ENCODE results near the gene GRIN1.

GRIN1 gene

DNA sequence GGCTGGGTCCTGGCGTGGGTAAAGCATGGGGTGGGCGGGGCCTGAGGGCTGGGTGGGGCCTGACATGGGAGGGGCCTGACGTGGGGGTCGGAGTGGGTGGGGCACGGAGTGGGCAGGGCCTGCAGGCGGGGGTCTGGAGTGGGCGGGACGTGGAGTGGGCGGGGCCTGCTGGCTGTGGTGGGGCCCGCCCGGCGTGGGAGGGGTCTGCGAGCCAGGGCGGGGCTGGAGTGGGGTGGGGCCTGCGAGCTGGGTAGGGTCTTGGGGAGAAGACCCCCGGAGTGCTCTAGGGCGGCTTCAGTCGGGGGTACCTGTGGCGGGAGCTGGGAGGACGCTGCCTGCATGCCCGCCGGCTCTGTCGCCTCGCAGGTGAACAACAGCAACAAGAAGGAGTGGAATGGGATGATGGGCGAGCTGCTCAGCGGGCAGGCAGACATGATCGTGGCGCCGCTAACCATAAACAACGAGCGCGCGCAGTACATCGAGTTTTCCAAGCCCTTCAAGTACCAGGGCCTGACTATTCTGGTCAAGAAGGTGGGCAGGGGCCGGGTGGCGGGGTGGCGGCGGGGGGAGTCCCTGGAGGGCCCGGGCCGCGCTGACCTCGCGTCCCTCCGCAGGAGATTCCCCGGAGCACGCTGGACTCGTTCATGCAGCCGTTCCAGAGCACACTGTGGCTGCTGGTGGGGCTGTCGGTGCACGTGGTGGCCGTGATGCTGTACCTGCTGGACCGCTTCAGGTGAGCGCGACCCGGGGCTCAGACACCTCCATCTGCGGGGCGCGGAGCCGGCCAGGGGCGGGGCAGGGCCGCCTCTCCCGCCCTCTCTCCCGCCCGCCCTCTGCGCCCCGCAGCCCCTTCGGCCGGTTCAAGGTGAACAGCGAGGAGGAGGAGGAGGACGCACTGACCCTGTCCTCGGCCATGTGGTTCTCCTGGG is 22.9 kb downstream of the GRIN1 start:
- DNase-seq (ENCODE audit: low read depth in 2 of 2, low spot score in 1 of 2): no peak

DNA sequence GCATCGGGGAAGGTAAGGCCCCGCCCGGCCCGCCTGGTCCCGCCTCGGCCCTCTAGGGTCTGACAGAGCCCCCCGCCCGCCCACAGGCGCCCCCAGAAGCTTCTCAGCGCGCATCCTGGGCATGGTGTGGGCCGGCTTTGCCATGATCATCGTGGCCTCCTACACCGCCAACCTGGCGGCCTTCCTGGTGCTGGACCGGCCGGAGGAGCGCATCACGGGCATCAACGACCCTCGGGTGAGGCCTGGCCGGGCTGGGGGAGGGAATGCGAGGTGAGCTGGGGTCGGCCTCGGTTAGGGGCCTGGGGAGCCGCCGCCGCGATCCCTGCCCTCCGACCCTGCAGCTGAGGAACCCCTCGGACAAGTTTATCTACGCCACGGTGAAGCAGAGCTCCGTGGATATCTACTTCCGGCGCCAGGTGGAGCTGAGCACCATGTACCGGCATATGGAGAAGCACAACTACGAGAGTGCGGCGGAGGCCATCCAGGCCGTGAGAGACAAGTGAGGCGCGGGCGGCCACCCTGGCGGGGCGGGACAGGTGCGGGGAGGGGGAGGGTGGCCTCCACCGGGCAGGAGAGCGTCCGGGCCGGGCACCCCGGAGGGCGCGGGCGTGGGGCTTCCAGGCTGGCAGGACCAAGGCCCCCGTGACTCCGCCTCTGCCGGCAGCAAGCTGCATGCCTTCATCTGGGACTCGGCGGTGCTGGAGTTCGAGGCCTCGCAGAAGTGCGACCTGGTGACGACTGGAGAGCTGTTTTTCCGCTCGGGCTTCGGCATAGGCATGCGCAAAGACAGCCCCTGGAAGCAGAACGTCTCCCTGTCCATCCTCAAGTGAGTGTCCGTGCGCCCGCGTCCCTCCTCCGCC is 23.8 kb downstream of the GRIN1 start:
- no peak for DNase-seq (ENCODE audit: low read depth in 2 of 2, low spot score in 1 of 2)

DNA sequence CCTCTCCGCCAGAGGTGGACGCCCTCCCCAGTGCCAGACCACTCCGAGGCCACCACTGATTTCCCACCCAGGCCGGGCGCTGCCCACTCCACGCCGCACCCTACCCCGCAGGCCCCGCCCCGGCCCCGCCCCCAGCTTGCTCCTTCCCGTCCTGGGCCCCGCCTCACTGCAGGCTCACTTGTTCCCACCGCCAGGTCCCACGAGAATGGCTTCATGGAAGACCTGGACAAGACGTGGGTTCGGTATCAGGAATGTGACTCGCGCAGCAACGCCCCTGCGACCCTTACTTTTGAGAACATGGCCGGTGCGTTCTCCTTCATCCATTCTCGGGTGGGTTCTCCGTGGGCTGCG is 24.4 kb downstream of the GRIN1 start:
- no peak for DNase-seq (ENCODE audit: low read depth in 2 of 2, low spot score in 1 of 2)

DNA sequence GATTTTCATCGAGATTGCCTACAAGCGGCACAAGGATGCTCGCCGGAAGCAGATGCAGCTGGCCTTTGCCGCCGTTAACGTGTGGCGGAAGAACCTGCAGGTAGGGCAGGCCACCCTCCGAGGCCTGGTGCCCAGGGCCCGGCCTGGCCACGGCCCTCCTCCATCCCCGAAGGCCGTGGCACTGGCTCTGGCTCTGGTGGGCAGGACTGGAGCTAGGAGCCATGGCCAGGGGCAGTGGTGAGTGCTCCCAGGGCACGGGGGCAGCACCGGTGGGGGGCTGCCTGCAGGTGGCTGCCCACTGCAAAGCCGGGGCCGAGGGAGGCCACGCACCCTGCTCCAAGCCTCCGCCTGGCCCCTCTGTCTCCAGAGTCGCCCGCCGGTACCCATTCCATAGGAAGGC is 24.9 kb downstream of the GRIN1 start:
- DNase-seq (ENCODE audit: low read depth in 2 of 2, low spot score in 1 of 2): no peak

DNA sequence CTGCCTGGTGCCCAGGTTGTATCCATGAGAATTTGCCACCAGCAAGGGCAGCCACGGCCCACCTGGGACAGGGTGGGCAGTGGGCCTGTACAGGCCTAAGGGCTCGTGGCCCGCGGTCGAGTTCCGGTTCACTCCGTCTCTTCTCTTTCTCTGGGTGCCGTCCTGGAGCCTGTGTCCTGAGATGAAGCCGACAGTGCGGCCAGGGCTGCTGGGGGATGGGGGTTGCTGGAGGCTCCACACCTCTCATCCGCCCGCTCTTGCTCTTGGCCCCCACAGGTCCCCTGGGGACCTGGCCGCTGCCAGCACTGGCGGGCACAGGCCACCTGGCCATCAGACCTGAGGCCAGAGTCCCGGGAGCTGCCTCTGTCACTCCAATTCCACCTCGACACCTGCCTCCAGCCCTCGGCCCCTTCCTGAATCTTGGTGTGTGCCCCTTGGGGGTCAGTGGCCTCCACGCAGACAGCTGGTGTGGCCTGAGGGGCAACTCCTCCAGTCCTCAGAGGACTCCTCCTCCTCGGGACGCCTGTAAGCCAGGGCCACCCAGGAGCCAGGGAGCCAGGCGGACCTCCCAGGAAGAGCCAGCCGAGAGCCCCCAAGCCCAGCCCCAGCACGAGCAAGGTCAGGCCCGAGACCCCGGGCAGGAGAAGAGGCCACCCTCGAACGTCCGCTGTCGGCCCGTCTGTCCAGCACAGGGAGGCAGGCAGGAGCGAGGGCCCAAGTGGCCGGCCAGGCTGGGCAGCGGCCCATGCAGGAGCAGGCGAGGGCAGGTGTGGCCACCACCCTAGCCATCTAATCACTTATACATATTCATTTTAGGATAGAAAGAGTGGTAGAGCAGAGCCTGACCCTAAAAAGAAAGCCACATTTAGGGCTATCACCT is 25.7 kb downstream of the GRIN1 start:
- DNase-seq (ENCODE audit: low read depth in 2 of 2, low spot score in 1 of 2): no peak

DNA sequence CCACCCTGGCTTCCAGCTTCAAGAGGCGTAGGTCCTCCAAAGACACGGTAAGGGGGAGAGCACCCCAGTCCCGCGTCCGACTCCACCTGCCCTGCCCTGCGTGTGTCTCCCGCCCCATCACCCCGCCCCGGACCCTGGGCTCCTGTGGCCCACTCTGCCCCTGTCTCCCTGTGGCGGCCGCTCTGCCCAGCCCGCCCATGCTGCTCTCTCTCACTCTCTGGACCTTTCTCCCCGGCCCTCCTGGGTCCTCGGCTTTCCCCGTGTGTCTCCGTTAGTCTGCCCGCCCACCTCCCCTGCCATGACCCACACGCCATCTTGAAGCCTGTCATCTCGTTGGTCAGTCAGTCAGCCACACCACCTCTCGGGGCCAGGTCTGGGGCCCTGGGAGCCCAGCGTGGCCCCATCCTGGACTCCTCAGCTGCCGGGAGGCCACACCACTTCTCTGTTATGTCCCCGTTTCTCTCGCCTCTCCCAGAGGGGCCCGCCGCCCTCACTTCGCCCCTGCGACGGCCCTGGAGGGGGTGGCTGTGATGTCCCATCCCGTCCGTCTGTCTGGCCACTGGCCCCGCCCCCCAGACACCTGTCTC is 26.4 kb downstream of the GRIN1 start:
- DNase-seq (ENCODE audit: low read depth in 2 of 2, low spot score in 1 of 2): no peak

DNA sequence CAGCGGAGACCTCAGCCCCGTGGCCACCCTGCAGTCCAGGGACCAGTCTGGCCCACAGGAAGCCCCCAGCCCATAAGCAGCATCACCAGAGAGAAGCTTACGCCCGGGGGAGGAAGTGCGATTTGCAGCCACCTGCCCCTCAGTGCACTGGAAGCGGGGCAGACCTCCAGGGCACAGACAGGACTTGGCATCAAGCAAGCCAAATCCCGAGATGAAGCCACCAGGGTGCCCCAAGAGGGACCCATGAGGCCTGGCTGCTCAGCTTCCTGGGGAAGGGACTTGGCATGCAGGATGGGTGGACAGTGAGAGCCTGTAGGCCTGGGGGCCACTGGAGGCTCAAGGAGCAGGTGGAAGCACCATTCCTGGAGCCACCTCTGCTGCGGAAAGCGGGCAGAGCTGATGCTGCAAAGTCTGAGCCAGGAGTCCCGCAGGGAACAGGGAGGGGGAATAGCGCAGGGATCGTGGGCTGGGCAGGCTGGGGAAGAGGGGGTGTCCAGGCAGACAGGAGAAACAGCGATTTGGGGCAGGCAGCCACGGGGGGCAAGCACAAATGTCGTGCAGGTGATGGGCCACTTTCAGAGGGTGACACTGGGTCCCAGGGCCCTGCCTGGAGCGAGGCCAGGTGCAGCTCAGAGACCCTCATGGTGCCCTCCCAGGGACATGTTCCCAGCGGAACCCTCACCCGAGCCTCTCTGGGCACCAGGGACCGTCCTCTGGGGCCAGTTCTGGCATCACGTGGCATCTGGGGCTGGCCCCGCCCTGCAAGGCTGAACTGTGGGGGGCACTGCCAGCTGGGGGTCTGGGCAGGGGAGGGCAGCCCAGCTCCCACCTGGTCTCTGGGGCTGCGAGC is 27.7 kb downstream of the GRIN1 start:
- DNase-seq (ENCODE audit: low read depth in 2 of 2, low spot score in 1 of 2): no peak

DNA sequence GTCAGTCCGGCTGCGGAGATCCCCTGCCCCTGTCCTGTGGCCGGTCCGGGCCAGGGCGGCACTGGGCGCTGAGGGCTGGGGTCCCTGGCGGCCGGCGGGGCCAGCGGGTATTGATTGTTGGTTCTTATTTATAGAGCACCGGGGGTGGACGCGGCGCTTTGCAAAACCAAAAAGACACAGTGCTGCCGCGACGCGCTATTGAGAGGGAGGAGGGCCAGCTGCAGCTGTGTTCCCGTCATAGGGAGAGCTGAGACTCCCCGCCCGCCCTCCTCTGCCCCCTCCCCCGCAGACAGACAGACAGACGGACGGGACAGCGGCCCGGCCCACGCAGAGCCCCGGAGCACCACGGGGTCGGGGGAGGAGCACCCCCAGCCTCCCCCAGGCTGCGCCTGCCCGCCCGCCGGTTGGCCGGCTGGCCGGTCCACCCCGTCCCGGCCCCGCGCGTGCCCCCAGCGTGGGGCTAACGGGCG is 28.4 kb downstream of the GRIN1 start:
- no peak for DNase-seq (ENCODE audit: low read depth in 2 of 2, low spot score in 1 of 2)

DNA sequence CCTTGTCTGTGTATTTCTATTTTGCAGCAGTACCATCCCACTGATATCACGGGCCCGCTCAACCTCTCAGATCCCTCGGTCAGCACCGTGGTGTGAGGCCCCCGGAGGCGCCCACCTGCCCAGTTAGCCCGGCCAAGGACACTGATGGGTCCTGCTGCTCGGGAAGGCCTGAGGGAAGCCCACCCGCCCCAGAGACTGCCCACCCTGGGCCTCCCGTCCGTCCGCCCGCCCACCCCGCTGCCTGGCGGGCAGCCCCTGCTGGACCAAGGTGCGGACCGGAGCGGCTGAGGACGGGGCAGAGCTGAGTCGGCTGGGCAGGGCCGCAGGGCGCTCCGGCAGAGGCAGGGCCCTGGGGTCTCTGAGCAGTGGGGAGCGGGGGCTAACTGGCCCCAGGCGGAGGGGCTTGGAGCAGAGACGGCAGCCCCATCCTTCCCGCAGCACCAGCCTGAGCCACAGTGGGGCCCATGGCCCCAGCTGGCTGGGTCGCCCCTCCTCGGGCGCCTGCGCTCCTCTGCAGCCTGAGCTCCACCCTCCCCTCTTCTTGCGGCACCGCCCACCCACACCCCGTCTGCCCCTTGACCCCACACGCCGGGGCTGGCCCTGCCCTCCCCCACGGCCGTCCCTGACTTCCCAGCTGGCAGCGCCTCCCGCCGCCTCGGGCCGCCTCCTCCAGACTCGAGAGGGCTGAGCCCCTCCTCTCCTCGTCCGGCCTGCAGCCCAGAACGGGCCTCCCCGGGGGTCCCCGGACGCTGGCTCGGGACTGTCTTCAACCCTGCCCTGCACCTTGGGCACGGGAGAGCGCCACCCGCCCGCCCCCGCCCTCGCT is 29.0 kb downstream of the GRIN1 start:
- DNase-seq (ENCODE audit: low read depth in 2 of 2, low spot score in 1 of 2): no peak

DNA sequence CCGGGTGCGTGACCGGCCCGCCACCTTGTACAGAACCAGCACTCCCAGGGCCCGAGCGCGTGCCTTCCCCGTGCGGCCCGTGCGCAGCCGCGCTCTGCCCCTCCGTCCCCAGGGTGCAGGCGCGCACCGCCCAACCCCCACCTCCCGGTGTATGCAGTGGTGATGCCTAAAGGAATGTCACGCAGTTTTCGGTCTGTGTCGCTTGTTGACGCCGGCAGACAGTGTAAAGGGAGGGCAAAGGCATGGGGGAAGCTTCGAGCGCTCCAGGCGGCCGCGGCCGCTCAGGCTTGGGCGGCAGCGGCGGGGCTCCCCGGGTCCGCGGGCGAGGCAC is 29.6 kb downstream of the GRIN1 start:
- DNase-seq (ENCODE audit: low read depth in 2 of 2, low spot score in 1 of 2): no peak

DNA sequence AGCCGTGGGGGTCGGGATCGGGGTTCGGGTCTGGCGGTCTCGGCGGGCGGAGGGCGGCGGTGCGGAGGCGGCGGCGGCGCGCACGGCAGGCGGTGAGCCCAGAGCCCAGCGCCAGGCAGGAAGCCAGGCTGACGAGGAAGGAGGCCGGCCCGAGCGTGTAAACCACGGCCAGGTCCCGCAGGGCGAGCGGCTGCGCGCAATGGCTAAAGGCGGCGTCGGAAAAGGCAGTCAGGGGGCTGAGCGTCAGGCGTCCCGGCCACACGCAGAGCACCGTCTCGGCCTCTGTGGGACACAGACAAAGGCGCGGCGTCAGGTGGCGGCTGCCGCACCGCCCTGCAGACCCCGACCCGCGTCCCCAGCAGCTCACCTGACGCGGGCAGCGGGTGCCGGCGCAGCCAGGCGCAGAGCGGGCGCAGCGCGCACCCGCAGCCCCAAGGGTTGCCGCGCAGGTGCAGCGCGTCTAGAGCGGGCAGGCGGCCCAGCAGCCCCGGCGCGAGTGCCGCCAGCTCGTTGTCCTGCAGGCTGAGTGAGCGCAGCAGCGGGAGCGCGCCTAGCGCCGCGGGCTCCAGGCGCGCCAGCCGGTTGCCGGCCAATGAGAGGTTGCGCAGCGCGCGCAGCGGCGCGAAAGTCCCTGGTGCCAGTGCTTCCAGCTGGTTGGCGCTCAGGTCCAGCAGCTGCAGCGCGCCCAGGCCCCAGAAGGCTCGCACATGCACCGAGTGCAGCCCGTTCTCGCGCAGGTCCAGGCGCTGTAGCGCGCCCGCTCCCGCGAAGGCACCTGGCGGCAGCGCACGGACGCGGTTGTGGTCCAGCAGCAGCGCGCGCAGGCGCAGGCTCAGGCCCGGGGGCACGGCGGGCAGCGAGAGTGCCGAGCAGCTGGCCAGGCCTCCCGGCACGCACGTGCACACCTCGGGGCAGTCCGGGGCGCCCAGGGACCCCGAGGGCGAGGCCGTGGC is 30.2 kb downstream of the GRIN1 start:
- DNase-seq (ENCODE audit: low read depth in 2 of 2, low spot score in 1 of 2): no peak

DNA sequence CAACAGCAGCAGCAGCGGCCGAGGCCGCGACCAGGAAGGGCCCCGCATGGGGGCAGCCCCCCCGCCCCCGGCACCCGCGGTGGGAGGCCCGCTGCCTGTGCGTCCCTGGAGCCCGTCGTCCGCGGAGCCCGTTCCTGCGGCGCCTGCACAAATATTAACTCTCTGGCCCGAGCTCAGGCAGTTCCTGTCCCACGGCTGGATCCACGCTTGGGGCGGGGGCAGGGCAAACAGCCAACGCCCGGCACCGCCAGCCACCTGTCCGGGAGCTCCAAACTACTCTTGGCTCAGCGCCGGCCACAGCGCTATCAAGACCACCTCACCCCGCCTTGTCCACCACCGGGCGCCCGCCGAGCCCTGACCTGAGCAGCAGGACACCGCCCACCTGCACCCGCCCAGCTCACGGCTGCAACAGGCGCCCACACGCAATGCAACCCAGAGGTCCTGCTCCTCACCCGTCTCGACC is 31.0 kb downstream of the GRIN1 start, which contains the start of gene LRRC26:
Gene LRRC26, minus strand, starts transcription at position 156 of the 463 bp plus-strand sequence. Its CDS starts 108 bp downstream, at position 48.
- no peak for DNase-seq (ENCODE audit: low read depth in 2 of 2, low spot score in 1 of 2)

DNA sequence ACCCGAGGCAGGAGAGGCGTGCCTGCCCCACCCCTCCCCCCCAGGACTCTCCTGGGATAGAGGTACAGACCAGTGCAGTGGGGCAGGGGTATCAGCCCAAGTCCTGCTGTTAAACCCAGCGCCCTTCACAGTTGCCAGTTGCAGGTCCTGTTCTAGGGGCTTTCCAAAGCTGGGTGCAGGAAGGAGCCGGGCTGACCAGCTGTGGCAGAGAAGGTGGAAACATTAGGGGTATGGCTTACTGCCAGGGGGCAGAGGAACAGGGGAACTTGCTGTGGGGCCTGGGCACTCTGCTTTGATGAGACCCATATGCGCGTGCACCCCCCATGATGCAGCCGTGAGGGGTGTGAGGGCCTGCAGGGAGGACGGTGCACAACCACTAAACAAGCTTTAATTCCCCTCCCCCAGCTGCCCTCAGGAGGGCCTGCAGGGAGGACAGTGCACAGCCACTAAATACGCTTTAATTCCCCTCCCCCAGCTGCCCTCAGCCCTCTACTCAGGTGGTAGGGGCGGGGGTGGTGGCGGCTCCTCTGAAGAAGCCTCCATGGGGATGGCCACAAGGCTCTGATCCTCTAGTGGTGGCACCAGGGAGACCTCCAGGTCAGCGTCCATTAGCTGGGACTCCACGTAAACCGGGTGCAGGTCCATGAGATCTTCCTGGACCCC is 31.7 kb downstream of the GRIN1 start:
- no peak for DNase-seq (ENCODE audit: low read depth in 2 of 2, low spot score in 1 of 2)

DNA sequence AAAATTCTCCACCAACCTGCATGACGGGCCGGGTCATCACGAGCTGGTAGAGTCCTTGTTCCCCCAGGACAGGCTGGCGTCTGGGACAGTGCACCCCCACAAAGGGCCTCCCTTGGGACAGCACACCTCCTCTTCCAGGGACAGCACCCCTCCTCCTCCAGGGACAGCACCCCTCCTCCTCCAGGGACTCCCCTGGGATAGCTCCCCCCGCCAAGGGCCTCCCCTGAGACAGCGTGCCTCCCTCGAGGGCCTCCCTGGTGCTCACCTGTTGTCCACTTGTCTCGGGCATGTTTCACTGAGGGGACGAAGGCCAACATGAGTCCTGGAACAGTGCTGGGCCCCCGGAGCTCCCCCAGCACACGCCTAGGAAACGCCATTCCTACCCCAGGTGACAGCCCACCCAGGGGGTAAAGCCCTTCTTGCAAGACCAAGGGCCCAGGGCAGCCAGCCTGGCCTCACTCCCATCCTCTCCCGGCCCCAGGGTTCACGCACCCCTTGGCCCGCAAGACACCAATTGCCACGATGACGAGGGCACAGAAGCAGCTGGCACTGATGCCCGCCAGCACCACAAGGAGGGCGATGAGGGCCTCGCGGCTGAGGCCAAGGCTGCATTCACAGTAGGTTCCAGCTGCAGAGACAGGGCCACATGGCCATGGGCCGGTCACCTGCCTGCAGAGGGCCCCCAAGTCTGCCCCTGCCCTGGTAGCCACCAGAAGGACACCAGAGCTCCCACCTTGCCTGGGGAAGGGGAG is 32.4 kb downstream of the GRIN1 start:
- no peak for DNase-seq (ENCODE audit: low read depth in 2 of 2, low spot score in 1 of 2)

DNA sequence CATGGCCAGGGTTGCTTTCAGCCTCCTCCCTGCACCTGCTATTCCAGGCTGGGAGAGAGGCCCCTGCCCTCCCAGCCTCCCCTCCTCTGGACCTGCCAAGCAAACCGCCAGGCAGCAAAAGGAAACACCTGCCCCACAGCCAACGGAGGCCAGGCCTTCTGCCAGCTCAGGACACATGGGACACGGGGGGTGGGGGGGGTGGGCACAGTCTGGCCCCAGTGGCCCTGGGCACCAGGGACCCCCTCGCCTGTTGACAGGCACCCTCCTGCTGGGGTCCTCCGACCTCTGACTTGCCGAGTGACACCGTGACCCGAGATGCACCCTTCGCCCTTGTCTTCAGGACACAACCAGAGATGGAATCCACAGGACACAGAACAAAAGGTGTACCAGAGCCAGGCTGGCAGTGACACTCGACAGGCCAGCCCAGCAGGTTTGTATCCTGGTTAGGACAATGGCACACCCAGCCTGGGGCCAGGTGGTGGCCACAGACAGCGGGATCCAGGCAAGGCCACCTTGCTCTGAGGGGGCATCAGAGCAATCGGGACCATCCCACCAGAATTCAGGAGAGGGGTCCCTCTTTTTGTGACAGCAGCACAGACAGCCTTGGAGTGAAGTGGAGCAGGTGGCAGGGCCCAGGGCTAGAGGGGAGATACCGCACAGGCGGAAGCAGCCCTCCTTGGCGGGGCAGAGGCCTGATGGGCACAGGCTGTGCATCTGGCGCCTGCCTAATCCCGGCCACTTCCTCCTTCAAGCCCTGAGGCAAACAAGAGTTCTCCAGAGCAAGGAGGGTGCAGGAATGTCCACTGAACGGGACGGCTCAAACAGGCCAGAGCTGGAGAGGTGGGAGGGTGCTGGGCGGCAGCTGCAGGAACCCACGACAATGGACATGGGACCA is 34.2 kb downstream of the GRIN1 start:
- DNase-seq (ENCODE audit: low read depth in 2 of 2, low spot score in 1 of 2): no peak
